HL-60 (cell line): Measurements from ENCODE around the gene FBXW9.
A peak's percentile ranks its signal among the peaks of the same experiment; 100 is the strongest.

Experiments used
- DNase-seq, 2 experiments: peaks; one replicate each; pipeline ENCODE4 v3.0.0-alpha.2; 2010 to 2020; ENCODE audit warnings: low read depth in 1 of 2, low spot score in 1 of 2
- H3K27ac ChIP-seq: fragments of 250-450 bp; sonication (Bioruptor Pico); replicated peaks from 2 replicates; pipeline ENCODE4 v1.5.1; 2020; ENCODE audit warnings: mild to moderate bottlenecking, moderate library complexity
- H3K27me3 ChIP-seq: fragments of 250-450 bp; sonication (Bioruptor Pico); 2 replicates; pipeline ENCODE4 v1.5.1; 2021; ENCODE audit warnings: mild to moderate bottlenecking, moderate library complexity; ENCODE audit not compliant: insufficient read depth, poor library complexity, severe bottlenecking
- H3K4me3 ChIP-seq: replicated peaks from 2 replicates; pipeline ENCODE4 v1.5.1; 2011; ENCODE audit warnings: mild to moderate bottlenecking, control low read depth, low read length; ENCODE audit not compliant: insufficient read depth
- GABPA ChIP-seq: IDR thresholded peaks from 2 replicates; pipeline ENCODE4 v1.6.1; 2012; ENCODE audit warnings: low read depth
- POLR2AphosphoS5 ChIP-seq: IDR thresholded peaks from 2 replicates; pipeline ENCODE4 v1.6.1; 2012; ENCODE audit warnings: low read depth
- SPI1 ChIP-seq: IDR thresholded peaks from 2 replicates; pipeline ENCODE4 v1.6.1; 2012; ENCODE audit warnings: low read depth, mild to moderate bottlenecking, borderline replicate concordance
- TF ChIP-seq, protein P1 (sequence below): IDR thresholded peaks from 2 replicates; pipeline ENCODE4 v1.6.1; 2012; ENCODE audit warnings: low read depth; ENCODE audit not compliant: insufficient replicate concordance
- TF ChIP-seq, protein P2 (sequence below): IDR thresholded peaks from one replicate; pipeline ENCODE4 v1.5.1; 2011; ENCODE audit warnings: low read length, control low read depth, inconsistent platforms; ENCODE audit not compliant: insufficient read depth

The FBXW9 gene

DNA sequence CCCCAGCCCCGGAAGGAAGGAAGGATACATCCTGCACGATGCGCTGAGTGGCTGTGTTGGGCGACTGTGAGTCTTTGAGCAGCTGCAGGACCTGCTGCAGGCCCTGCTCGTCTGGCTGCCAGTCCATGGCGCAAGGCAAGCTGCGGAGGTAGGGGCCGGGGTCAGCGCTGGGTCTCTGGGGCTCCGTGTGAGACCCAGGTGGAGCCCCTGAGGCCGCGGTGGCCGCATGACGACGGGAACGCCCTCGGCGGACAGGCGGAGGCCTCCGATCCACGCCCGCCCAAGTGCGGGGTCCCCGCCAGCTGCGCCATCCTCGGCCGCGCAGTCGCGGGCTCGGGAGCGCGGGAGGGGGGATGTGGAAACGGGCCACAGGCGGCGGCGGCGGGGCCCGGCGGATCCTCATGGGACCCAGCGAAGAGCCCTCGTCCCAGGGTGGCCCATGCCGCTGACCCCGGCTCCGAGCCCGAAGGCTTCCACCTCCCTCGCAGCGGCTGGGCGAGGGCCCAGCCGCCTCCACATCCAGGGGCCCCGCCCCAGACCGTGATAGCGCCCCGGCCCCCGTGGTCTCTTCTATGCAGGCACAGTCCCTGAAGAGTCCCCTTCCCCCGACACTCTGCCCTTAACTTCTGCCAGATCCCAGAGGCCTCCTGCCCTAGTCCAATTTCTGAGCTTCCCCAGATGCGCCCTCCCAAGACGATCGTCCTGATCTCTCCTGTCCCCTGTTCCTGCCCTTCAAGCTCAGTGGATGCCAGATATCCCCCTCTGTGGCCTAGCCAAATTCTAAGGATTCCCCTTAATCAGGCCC is 24.6 kb upstream of the FBXW9 start:
- Histone ChIP-seq H3K4me3 (peak overlapping the region; percentile 88), H3K27me3 (no peaks in the 10 kb centered on the region), H3K27ac (peak overlapping the region; percentile 93)
- TF ChIP-seq, protein P1, sequence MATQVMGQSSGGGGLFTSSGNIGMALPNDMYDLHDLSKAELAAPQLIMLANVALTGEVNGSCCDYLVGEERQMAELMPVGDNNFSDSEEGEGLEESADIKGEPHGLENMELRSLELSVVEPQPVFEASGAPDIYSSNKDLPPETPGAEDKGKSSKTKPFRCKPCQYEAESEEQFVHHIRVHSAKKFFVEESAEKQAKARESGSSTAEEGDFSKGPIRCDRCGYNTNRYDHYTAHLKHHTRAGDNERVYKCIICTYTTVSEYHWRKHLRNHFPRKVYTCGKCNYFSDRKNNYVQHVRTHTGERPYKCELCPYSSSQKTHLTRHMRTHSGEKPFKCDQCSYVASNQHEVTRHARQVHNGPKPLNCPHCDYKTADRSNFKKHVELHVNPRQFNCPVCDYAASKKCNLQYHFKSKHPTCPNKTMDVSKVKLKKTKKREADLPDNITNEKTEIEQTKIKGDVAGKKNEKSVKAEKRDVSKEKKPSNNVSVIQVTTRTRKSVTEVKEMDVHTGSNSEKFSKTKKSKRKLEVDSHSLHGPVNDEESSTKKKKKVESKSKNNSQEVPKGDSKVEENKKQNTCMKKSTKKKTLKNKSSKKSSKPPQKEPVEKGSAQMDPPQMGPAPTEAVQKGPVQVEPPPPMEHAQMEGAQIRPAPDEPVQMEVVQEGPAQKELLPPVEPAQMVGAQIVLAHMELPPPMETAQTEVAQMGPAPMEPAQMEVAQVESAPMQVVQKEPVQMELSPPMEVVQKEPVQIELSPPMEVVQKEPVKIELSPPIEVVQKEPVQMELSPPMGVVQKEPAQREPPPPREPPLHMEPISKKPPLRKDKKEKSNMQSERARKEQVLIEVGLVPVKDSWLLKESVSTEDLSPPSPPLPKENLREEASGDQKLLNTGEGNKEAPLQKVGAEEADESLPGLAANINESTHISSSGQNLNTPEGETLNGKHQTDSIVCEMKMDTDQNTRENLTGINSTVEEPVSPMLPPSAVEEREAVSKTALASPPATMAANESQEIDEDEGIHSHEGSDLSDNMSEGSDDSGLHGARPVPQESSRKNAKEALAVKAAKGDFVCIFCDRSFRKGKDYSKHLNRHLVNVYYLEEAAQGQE = no peak
- TF ChIP-seq GABPA (no peak), POLR2AphosphoS5 (no peak), SPI1 (no peak)
- TF ChIP-seq, protein P2, sequence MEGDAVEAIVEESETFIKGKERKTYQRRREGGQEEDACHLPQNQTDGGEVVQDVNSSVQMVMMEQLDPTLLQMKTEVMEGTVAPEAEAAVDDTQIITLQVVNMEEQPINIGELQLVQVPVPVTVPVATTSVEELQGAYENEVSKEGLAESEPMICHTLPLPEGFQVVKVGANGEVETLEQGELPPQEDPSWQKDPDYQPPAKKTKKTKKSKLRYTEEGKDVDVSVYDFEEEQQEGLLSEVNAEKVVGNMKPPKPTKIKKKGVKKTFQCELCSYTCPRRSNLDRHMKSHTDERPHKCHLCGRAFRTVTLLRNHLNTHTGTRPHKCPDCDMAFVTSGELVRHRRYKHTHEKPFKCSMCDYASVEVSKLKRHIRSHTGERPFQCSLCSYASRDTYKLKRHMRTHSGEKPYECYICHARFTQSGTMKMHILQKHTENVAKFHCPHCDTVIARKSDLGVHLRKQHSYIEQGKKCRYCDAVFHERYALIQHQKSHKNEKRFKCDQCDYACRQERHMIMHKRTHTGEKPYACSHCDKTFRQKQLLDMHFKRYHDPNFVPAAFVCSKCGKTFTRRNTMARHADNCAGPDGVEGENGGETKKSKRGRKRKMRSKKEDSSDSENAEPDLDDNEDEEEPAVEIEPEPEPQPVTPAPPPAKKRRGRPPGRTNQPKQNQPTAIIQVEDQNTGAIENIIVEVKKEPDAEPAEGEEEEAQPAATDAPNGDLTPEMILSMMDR = no peak
- no peak for DNase-seq

GRCh38 chr19:12720296-12720695 is 23.9 kb upstream of the FBXW9 start:
- Histone ChIP-seq H3K27me3 (no peaks in the 10 kb centered on the region), H3K4me3 (no peak overlapping the region), H3K27ac (no peak overlapping the region)
- DNase-seq = no peak
- TF ChIP-seq, protein P2 = no peak
- no peak for TF ChIP-seq POLR2AphosphoS5

DNA sequence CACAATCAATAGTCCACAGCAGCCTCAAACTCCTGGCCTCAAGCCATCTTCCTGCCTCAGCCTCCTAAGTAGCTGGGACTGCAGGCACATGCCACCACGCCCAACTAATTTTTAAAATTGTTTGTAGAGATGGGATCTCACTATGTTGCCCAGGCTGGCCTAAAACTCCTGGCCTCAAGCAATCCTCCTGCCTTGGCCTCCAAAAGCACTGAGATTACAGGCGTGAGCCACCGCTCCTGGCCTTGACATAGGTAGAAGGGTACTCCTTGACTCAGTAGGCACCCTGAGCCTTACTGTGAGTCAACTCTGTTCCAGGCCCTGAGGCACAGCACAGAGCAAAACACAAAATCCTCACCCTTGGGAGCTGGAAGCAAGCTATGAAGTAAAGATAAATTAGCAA is 19.5 kb upstream of the FBXW9 start:
- DNase-seq = no peak
- H3K4me3 ChIP-seq = no peak overlapping the region
- no peak for TF ChIP-seq SPI1
- no peak for TF ChIP-seq GABPA
- TF ChIP-seq, protein P2 = no peak
- TF ChIP-seq, protein P1 = no peak
- no peak for TF ChIP-seq POLR2AphosphoS5
- H3K27me3 ChIP-seq = no peaks in the 10 kb centered on the region
- H3K27ac ChIP-seq = no peak overlapping the region

- no peak for DNase-seq
- H3K4me3 ChIP-seq = no peak overlapping the region
- H3K27ac ChIP-seq = no peak overlapping the region
- TF ChIP-seq, protein P2 = no peak
- no peak for TF ChIP-seq GABPA
- TF ChIP-seq, protein P1 = no peak
- TF ChIP-seq SPI1 = no peak
- no peak for TF ChIP-seq POLR2AphosphoS5
- no peaks in the 10 kb centered on the region for H3K27me3 ChIP-seq
Measured at GRCh38 chr19:12715102-12715501, 18.7 kb upstream of the FBXW9 start.
